Parathyroid adenoma (tissue), 2 donors: ENCODE results near the gene SLC24A4.

Source experiments
- H2AFZ ChIP-seq: fragments of 300-600 bp; sonication (generic); one replicate; pipeline ENCODE4 v1.7.0; 2017; ENCODE audit warnings: antibody characterized with exemption, mild to moderate bottlenecking
- H3K27ac ChIP-seq: fragments of 300-600 bp; sonication (generic); one replicate; pipeline ENCODE4 v1.7.0; 2017
- H3K27me3 ChIP-seq: fragments of 300-600 bp; sonication (generic); one replicate; pipeline ENCODE4 v1.7.0; 2017; ENCODE audit warnings: low read length; ENCODE audit not compliant: control insufficient read depth, insufficient read depth
- H3K36me3 ChIP-seq: fragments of 300-600 bp; sonication (generic); one replicate; pipeline ENCODE4 v1.7.0; 2017; ENCODE audit warnings: low read length; ENCODE audit not compliant: control insufficient read depth, insufficient read depth
- H3K4me1 ChIP-seq: fragments of 300-600 bp; sonication (generic); one replicate; pipeline ENCODE4 v1.7.0; 2017; ENCODE audit warnings: control low read depth
- H3K4me2 ChIP-seq: fragments of 300-600 bp; sonication (generic); one replicate; pipeline ENCODE4 v1.7.0; 2017; ENCODE audit warnings: low read length
- H3K4me3 ChIP-seq: fragments of 300-600 bp; sonication (generic); one replicate; pipeline ENCODE4 v1.7.0; 2017; ENCODE audit warnings: low read depth, low read length
- H3K79me2 ChIP-seq: fragments of 300-600 bp; sonication (generic); one replicate; pipeline ENCODE4 v1.7.0; 2017; ENCODE audit warnings: control low read depth
- H3K9ac ChIP-seq: fragments of 300-600 bp; sonication (generic); one replicate; pipeline ENCODE4 v1.7.0; 2017; ENCODE audit warnings: mild to moderate bottlenecking
- H3K9me3 ChIP-seq: fragments of 300-600 bp; sonication (generic); one replicate; pipeline ENCODE4 v1.7.0; 2017; ENCODE audit warnings: low read length; ENCODE audit not compliant: control insufficient read depth
- CTCF ChIP-seq: fragments of 300-600 bp; sonication (generic); IDR thresholded peaks from one replicate; pipeline ENCODE4 v1.7.0; 2017; ENCODE audit warnings: antibody characterized with exemption, mild to moderate bottlenecking
- donor health status: primary hyperparathyroidism.

Gene SLC24A4

DNA sequence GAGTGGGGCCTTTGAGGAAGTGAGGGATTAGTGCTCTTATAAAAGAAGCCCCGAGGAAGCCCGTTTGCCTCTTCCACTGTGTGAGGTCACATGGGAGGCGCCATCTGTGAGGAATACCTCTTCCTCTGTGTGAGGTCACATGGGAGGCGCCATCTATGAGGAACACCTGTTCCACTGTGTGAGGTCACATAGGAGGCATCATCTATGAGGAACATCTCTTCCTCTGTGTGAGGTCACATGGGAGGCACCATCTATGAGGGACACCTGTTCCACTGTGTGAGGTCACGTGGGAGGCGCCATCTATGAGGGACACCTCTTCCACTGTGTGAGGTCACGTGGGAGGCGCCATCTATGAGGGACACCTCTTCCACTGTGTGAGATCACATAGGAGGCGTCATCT is 69.7 kb downstream of the SLC24A4 start:
- H3K4me2 ChIP-seq, result no peak overlapping the region
- no peaks in the 10 kb centered on the region for H3K79me2 ChIP-seq
- no peaks in the 10 kb centered on the region for H3K9me3 ChIP-seq
- no peak overlapping the region for H2AFZ ChIP-seq
- no peak for TF ChIP-seq CTCF
- no peaks in the 10 kb centered on the region for H3K4me1 ChIP-seq
- no peaks in the 10 kb centered on the region for H3K36me3 ChIP-seq
- H3K4me3 ChIP-seq, result no peak overlapping the region
- no peaks in the 10 kb centered on the region for H3K27me3 ChIP-seq
- H3K27ac ChIP-seq, result no peak overlapping the region
- no peak overlapping the region for H3K9ac ChIP-seq

DNA sequence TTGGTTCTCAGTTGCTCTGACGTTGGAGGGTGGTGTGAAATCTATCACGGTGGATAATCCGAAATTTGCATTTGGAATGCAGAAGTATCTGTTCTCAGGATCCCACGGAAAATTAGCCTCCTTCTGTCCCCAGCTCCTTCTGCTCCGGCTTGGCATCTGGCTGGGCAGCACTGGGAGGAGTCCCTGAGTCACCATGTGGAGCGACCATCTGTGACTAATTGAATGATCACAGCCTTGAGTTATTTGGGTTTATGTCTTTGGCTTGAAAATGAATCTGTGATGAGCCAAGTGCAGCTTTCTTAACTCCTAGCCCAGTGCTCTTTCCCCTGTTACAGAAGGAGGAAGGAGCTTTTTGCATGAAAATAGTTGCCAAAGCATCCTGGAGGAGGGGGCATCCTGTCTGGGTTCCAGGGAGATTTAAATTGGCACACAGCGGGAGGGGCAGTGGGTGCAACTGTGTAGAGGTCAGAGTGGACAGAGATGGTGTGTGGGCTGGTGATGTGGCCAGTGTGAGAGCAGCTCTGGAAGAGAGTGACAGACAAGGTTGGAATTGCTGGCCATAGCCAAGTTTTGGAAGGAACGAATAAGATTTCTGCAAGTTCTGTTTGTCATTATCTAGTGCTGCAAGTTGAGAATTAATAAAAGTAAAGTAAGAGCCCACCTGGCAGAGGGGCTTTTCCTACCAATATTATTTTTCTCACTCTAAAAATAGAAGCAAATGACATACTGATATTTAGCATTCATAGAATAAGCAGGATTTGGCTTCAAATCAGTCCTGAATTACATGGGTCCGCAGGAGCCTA is 74.4 kb downstream of the SLC24A4 start:
- H3K9ac ChIP-seq, result no peak overlapping the region
- no peak for TF ChIP-seq CTCF
- no peaks in the 10 kb centered on the region for H3K36me3 ChIP-seq
- no peak overlapping the region for H2AFZ ChIP-seq
- H3K9me3 ChIP-seq, result no peaks in the 10 kb centered on the region
- no peaks in the 10 kb centered on the region for H3K79me2 ChIP-seq
- H3K4me2 ChIP-seq, result no peak overlapping the region
- H3K27ac ChIP-seq, result no peak overlapping the region
- H3K4me3 ChIP-seq, result no peak overlapping the region
- no peaks in the 10 kb centered on the region for H3K27me3 ChIP-seq
- H3K4me1 ChIP-seq, result no peaks in the 10 kb centered on the region

DNA sequence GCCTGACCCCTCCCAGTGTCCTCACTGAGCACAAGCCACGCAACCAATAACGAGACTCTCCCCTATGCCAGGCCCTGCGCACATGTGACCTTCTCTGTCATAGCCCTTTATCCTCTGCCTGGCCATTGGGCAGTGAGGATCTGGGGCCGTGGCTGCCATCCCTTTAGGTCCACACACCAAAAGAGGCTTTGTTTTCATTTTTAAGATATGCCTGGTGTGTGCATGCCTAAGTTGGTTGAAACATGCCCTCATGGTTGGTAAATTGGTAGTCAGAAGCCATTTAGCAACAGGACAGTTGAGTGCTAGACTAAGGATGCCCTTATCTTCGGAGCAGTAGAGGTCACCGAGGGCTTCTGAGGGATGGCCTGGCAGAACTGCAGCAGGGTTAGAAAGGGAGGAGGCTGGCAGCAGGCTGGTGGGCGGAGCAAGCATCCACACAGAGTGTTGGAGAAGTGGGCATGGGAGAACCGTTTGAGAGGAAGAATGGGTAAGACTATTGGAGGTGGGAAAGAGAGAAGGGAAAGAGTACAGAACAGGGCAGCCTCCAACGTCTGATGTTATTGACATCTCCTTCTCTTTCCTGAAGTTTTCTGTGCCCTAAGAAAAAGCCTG is 75.1 kb downstream of the SLC24A4 start:
- Histone ChIP-seq H3K4me1 (no peaks in the 10 kb centered on the region), H3K4me2 (no peak overlapping the region), H3K27me3 (no peaks in the 10 kb centered on the region), H3K9ac (no peak overlapping the region), H3K79me2 (no peaks in the 10 kb centered on the region), H3K9me3 (no peaks in the 10 kb centered on the region), H3K4me3 (no peak overlapping the region), H3K36me3 (no peaks in the 10 kb centered on the region), H2AFZ (no peak overlapping the region), H3K27ac (no peak overlapping the region)
- no peak for TF ChIP-seq CTCF

DNA sequence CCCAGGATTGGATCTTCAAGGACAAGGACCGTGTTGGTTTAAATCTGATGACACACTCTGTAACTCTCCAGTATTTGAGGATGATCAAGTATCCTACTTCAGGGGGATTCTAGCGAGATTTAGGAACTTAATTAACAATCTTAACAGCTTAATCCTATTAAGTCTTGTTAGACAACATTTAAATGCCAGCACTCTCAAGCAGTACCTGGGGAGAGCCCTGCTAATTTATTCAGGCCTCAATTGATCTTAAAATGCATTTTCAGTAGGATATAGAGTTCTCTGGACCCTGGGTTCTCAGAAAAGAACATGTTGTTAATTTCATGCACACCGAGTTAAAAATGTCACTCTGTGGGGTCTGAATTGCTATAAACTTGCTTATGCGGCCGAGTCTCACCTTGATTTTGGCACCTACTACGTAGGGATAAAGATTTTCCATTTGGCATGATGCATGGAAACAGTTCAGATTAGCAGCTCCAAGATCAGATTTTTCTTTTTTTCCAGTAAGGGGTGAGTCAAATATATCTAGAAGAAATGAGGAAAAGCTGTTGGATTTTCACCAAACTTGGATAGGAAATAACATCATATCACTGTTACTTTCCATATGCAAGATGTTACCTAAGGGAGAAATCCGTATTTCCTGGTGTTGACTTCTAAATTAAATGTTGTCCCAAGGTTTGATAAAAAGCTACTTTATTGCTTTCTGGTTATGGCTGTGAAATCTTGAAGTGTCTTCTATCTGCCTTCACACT is 76.1 kb downstream of the SLC24A4 start:
- no peak overlapping the region for H3K27ac ChIP-seq
- H2AFZ ChIP-seq, result no peak overlapping the region
- no peaks in the 10 kb centered on the region for H3K4me1 ChIP-seq
- H3K4me2 ChIP-seq, result no peak overlapping the region
- no peak overlapping the region for H3K4me3 ChIP-seq
- TF ChIP-seq CTCF, result no peak
- H3K9me3 ChIP-seq, result no peaks in the 10 kb centered on the region
- no peak overlapping the region for H3K9ac ChIP-seq
- H3K27me3 ChIP-seq, result no peaks in the 10 kb centered on the region
- no peaks in the 10 kb centered on the region for H3K36me3 ChIP-seq
- H3K79me2 ChIP-seq, result no peaks in the 10 kb centered on the region
